Ishikawa (cell line): ENCODE data around the gene C10orf53.

Experiments
- CEBPB ChIP-seq: IDR thresholded peaks from 2 replicates; pipeline ENCODE4 v1.6.1; 2012
- CREB1 ChIP-seq: IDR thresholded peaks from 2 replicates; pipeline ENCODE4 v1.6.1; 2012; ENCODE audit warnings: low read depth
- FOXM1 ChIP-seq: IDR thresholded peaks from 2 replicates; pipeline ENCODE4 v1.6.1; 2012; ENCODE audit warnings: low read depth, borderline replicate concordance
- NFIC ChIP-seq: IDR thresholded peaks from 2 replicates; pipeline ENCODE4 v1.6.1; 2012
- TEAD4 ChIP-seq: IDR thresholded peaks from 2 replicates; pipeline ENCODE4 v1.6.1; 2012
- YY1 ChIP-seq: IDR thresholded peaks from 2 replicates; pipeline ENCODE4 v1.6.1; 2012; ENCODE audit warnings: low read depth
- TF ChIP-seq, protein P1 (sequence below): IDR thresholded peaks from 2 replicates; pipeline ENCODE4 v1.6.1; 2012; ENCODE audit warnings: low read depth, mild to moderate bottlenecking
- TF ChIP-seq, protein P2 (sequence below): IDR thresholded peaks from 2 replicates; pipeline ENCODE4 v1.6.1; 2012

DNA sequence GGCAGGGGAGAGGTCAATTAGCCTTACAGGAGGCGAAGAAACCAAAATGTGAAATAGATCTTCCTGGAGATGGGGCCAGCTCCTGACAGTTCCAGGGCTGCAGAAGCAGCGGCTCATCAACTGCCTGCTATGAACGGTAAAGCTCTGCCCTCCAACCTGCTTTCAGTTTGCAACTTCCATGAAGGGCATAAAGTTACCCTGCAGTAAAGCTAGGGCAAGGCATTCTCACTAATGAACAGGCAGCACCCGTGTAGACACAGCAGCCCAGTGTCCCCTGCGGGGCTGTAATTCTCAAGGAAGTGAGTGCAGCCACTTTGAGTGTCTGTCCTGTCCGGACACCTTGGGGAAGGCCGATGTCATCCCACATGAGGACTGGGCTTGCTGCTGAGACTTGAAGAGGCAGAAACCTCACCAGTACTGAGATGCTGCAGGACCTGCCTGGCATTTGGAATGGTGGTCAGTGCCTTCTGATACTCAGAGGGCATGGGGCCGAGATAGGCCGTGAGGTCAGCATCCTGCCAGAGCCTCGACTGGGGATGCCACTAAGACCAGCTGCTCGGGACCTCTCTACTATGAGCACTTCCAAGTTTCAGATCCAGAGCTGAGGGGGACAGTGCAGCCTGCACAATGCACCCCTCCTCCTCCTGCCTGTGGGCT lies 26.1 kb upstream of the C10orf53 start:
- TF ChIP-seq YY1 (no peak), CREB1 (no peak), NFIC (no peak), CEBPB (no peak), FOXM1 (no peak), TEAD4 (no peak)
- TF ChIP-seq, protein P1, sequence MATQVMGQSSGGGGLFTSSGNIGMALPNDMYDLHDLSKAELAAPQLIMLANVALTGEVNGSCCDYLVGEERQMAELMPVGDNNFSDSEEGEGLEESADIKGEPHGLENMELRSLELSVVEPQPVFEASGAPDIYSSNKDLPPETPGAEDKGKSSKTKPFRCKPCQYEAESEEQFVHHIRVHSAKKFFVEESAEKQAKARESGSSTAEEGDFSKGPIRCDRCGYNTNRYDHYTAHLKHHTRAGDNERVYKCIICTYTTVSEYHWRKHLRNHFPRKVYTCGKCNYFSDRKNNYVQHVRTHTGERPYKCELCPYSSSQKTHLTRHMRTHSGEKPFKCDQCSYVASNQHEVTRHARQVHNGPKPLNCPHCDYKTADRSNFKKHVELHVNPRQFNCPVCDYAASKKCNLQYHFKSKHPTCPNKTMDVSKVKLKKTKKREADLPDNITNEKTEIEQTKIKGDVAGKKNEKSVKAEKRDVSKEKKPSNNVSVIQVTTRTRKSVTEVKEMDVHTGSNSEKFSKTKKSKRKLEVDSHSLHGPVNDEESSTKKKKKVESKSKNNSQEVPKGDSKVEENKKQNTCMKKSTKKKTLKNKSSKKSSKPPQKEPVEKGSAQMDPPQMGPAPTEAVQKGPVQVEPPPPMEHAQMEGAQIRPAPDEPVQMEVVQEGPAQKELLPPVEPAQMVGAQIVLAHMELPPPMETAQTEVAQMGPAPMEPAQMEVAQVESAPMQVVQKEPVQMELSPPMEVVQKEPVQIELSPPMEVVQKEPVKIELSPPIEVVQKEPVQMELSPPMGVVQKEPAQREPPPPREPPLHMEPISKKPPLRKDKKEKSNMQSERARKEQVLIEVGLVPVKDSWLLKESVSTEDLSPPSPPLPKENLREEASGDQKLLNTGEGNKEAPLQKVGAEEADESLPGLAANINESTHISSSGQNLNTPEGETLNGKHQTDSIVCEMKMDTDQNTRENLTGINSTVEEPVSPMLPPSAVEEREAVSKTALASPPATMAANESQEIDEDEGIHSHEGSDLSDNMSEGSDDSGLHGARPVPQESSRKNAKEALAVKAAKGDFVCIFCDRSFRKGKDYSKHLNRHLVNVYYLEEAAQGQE = no peak
- TF ChIP-seq, protein P2, sequence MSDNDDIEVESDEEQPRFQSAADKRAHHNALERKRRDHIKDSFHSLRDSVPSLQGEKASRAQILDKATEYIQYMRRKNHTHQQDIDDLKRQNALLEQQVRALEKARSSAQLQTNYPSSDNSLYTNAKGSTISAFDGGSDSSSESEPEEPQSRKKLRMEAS = no peak
